Uterine smooth muscle cell (primary cell): ENCODE results near the gene LIN37. TPM values are rescaled to one million over a fixed set of nuclear protein-coding genes. Genes with fewer than 3 reads are reported as not detected.

Experiments
- total RNA-seq: library from RNA; depleted of rRNA; stranded (reverse); fragments of >200 nt; gene quantifications from 2 replicates; pipeline ENCODE4 v1.2.3, GENCODE V29; 2014

LIN37 gene, protein sequence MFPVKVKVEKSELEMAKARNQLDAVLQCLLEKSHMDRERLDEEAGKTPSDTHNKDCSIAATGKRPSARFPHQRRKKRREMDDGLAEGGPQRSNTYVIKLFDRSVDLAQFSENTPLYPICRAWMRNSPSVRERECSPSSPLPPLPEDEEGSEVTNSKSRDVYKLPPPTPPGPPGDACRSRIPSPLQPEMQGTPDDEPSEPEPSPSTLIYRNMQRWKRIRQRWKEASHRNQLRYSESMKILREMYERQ
- 12.2 and 16.5 TPM in 2 replicates for total RNA-seq

DNA sequence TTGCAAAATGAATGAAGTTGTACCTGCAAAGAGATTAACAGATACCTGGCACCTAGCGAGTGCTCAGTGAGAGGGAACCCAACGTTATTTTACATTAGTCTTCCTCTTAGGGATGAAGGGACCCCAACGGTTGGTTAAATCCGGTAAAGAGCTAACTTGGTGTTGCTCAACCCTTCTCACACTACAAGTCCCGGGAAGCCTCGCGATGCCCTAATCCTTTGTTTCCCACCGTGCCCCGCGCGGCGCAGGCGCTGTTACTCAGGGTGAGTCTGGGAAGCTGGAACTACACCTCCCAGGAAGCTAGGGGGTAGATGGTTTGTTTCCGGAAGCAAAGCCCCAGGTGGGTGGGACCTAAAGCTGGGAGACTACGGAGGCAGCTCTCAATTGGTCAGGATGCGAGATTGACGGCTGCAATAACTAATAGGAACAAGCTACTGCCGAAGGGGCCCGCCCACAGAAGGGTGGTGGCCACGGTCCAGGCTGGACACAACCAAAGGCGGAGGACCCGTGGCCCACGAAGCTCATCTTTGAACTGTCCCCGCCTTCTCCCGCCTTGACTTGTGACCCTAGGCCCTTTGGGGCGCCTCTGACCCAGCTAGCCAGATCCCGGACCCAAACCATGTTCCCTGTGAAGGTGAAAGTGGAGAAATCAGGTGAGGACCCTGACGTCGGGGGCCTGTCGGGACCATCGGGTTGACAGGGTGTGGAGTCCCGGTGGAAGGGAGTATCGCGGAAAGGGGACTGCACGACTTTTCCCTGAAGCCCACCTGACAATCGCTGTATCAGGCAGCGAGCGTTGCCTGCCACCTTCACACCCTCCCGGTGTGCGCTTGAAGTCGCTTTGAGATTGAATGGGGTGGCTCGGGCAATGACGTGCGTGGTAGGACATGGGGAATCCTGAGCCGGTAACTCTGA is at the start of gene LIN37:
Gene LIN37, plus strand, starts transcription at position 471 of the 915 bp plus-strand sequence. Its CDS starts 149 bp downstream, at position 620.

DNA sequence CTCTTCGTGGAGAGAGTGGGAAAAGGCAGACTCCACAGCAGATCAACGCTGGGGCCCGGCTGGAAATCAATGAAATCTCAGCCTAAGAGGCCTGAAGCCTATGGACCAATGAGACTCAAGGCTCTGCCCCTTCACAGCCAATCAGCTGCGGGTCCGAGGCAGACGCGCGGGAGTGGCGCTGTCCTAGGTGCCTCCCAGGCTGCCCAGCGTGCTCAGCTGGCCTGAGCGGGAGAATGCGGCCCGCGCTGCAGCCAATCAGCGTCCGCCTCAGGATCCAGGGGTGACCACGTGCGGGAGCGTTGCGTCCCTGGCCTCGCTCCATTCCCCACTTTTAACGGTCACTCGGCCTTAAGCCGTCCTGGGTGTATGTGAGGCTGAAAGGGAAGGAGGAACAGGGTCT is 44.2 kb upstream of the LIN37 start, which contains the start of gene ZBTB32:
Gene ZBTB32, plus strand, starts transcription at position 341 of the 400 bp plus-strand sequence. CDS start 10,069 bp downstream, outside the sequence.

DNA sequence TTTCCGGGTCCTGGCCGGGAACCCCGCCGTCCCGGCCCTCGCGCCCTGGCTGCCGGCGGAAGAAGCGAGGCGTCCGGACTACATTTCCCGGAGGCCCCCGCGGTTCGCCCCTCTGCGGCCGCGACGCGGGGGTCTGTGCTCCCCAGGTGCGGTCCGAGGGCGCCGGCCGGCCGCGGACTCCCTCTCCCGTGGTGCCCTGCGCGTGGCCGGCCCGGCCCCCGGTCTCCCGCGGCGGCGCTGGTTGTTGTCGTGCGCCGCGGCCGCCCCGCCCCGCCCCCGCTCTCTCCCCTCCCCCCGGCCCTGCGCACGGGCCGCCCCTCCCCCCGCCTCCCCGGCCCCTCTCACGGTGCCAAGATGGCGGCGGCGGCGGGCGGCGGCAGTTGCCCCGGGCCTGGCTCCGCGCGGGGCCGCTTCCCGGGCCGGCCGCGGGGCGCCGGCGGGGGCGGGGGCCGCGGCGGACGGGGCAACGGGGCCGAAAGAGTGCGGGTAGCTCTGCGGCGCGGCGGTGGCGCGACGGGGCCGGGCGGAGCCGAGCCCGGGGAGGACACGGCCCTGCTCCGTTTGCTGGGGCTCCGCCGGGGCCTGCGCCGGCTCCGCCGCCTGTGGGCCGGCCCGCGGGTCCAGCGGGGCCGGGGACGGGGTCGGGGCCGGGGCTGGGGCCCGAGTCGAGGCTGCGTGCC is 30.6 kb upstream of the LIN37 start, which contains the start of gene KMT2B:
Gene KMT2B, plus strand, starts transcription at position 339 of the 680 bp plus-strand sequence. Its CDS starts 16 bp downstream, at position 355.

DNA sequence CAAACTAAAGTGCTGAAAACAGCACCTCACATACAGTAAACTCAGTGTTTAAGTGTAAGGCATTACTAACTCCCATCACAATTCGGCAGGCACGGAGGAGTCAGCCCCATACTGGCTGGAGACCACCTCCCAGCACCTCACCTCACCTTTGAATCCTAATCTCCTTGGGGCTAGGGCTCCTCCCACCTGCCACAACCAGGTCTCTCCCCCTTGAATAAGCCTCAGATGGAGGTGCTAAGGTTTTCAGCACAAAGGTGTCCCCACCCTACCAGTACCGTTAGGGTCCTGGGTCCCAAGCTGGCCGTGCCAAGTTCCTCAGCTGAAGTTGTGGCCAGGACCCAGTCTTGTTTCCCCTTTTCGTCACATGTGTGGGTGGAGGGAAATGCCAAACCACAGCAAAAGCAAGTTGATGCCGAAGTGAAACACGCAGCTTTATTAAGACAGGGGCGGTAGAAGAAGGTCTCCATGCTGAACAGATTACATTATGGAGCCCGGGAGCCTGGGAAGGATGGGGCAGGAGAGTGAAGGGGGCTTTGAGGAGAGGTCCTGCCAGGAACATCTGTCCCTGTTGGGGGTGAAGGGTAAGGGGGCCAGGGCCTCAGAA is 6.2 kb upstream of the LIN37 start, which contains the start of gene IGFLR1:
Gene IGFLR1, minus strand, starts transcription at position 332 of the 604 bp plus-strand sequence. CDS start 1,272 bp downstream, outside the sequence.

DNA sequence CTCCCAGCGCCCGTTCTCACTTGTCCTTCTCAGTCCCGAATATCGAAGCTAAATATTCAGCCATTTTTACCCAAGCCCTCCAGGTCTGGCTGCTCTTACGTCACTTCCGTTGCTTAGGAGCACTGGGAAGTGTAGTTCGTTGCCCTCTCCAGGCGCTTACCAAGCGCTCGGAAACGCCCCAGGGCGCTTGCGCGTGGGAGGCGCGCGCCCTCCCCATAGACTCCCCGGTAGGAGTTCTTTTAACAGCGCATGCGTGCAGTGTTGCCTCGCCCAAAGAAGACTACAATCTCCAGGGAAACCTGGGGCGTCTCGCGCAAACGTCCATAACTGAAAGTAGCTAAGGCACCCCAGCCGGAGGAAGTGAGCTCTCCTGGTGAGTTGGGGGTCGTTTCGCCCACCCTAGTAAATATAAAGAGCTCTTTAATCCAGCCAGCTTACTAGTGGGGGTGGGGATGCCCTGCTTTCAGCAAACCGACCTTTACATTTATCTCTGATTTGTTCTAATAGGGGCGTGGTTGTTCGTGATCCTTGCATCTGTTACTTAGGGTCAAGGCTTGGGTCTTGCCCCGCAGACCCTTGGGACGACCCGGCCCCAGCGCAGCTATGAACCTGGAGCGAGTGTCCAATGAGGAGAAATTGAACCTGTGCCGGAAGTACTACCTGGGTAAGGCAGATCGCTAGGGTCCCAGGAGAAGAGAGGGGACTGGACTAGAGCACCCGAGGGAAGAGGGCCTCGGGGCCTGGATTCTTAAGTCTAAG is 2.9 kb upstream of the LIN37 start, which contains the start of the genes PSENEN and U2AF1L4:
Gene PSENEN, plus strand, starts transcription at position 324 of the 759 bp plus-strand sequence. Its CDS starts 280 bp downstream, at position 604.
Gene U2AF1L4, minus strand, starts transcription at position 91 of the 759 bp plus-strand sequence. Its CDS starts 27 bp downstream, at position 64.

DNA sequence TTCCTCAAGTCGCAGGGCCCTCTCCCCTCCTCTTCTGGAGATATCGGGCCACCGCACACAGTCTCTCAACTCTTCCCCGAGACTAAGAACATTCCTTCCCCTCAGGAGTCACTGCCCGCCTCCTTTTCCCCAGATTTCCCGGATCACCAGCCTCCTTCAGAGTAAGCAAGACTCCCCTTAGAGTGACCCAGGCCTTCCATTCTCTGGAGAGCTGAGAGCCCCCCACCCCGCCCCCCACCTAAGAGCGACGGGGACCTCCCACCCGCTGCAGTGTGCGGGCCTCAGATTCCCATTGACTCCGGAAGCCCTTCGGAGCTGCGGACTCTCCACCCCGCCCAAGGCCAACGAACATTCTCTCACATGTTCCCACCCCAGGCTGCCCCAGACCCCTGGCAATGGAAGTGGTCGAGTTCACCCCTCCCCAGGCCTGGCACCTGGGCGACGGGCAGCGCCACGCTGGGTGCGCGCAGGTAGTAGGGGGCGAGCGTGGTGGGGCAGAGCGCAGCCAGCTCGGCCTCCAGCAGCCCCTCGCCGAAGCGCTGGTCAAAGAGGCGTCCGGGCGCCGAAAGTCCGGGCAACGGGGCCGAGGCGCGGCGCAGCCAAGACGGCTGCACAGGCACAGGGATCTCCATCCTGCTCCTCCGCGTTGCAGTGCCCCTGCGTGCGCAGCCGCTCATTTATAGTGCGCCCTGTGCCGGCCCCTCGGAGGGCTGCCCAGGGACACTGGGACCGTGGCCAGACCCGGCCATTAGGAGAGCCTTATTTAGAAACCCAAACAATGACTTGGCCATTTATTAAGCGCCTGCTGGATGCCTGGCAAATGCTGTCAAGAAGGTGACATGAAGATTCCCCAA is 8.2 kb downstream of the LIN37 start, which contains the start of gene HSPB6:
Gene HSPB6, minus strand, starts transcription at position 653 of the 854 bp plus-strand sequence. Its CDS starts 21 bp downstream, at position 632.

DNA sequence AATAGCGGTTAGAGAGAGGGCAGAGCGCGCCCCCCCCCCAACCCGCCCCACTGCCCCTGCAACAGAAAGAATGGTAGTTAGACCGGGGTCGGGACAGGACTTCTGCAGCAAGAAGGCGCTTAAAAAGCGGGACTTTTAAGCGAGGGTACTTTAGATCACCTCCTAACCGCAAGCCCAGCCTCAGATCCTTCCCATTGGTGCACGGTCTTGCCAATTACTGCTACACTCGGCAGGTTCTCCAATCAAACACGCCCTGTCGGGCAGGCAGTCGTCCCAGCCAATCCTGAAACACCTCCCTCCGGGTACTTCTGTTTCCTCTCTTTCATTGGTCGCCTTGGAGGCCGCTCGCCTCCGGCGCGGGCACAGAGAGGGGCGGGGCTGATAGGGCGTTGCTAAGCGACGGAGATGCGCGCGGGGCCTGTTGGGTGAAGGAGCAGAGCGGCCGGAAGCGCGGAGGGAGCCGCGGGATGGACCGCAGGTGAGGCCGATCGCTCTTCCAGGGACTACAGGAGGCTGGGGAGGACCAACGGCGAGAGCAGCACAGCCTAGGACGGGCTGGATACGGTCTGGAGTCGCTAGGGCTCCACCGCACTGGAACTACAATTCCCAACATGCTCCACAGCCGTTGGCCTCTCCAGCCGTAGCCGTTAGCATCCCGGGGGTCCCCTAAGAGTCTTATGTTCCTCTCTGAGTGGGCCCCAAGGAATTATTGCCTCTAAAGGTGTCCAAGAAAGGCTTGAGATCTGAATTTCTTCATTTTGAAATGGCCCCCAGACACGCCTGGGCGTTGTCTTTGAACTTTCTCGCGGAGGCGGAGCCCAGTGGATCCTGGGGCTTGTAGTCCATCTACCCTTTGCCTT is 9.6 kb downstream of the LIN37 start, which contains the start of gene PROSER3:
Gene PROSER3, plus strand, starts transcription at position 428 of the 860 bp plus-strand sequence. Its CDS starts 40 bp downstream, at position 468.

DNA sequence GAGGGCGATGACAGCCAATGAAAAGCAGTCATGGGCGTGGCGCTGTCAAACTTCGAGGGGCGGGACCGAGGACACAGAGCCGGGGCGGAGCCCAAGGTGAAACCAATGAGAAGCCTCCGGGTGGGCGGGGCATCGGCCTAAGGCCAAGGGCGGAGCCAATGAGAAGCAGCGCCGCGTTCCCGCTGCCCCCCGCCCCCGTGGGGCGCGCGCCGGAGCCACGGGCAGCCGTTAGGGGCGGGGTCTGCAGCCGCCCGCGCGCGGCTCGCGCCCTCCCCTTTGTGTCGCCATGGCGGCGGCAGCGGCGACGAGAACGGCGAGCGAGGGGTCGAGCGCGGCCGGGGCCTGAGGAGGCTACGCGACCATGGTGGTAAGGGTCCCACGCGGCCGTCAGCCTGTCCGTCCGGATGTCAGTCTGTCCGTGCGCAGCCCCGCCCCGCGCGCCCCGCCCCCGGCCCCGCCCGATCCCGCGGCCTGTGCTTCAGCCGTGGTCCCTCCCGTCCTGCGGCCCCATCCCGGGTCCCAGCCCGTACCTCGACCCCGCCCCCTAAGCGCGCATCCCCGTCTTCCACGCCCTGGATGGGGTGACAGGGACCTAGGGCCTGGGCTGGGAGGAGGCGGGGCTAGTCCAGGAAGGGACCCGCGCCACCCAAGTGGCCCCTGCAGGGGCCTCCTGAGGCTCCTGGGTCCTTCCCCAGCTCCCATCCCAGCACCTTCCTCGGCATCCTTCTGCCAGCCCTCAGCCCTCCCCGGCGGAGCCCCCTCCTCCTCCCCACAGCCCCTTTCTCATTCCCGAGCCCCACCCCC is 27.1 kb downstream of the LIN37 start, which contains the start of gene ARHGAP33:
Gene ARHGAP33, plus strand, starts transcription at position 267 of the 804 bp plus-strand sequence. Its CDS starts 95 bp downstream, at position 362.

Other genes with a start within 250 kb of the LIN37 start
- 14.1 and 21.9 TPM in 2 replicates for gene DMKN, start 234.9 kb upstream of the LIN37 start, total RNA-seq
- 1.7 and 4.5 TPM in 2 replicates for gene SBSN, start 220.3 kb upstream of the LIN37 start, total RNA-seq
- gene GAPDHS, start 215.1 kb upstream of the LIN37 start, total RNA-seq = not detected in 2 replicates
- gene TMEM147, start 202.9 kb upstream of the LIN37 start, total RNA-seq = 80.7 and 104 TPM in 2 replicates
- not detected in 2 replicates for gene ATP4A, start 184.9 kb upstream of the LIN37 start, total RNA-seq
- gene PMIS2, start 162.4 kb upstream of the LIN37 start, total RNA-seq = not detected in 2 replicates
- 9.4 and 16.6 TPM in 2 replicates for gene HAUS5, start 135.8 kb upstream of the LIN37 start, total RNA-seq
- 41.0 and 49.0 TPM in 2 replicates for gene RBM42, start 119.5 kb upstream of the LIN37 start, total RNA-seq
- gene ETV2, start 106.8 kb upstream of the LIN37 start, total RNA-seq = 0.11 and 0.50 TPM in 2 replicates
- 324 and 362 TPM in 2 replicates for gene COX6B1, start 100.3 kb upstream of the LIN37 start, total RNA-seq
- gene UPK1A, start 82.1 kb upstream of the LIN37 start, total RNA-seq = not detected in 2 replicates
- not detected in 2 replicates for gene ZBTB32, start 44.0 kb upstream of the LIN37 start, total RNA-seq
- 7.5 TPM in 2 replicates for gene KMT2B, start 30.6 kb upstream of the LIN37 start, total RNA-seq
- gene IGFLR1, start 6.1 kb upstream of the LIN37 start, total RNA-seq = 0.62 and 0.66 TPM in 2 replicates
- gene U2AF1L4, start 3.2 kb upstream of the LIN37 start, total RNA-seq = 6.1 and 8.9 TPM in 2 replicates
- gene PSENEN, start 2.9 kb upstream of the LIN37 start, total RNA-seq = 8.6 and 12.1 TPM in 2 replicates
- 49.6 and 161 TPM in 2 replicates for gene HSPB6, start 8.5 kb downstream of the LIN37 start, total RNA-seq
- 6.1 and 7.9 TPM in 2 replicates for gene PROSER3, start 9.6 kb downstream of the LIN37 start, total RNA-seq
- 6.2 and 11.7 TPM in 2 replicates for gene ARHGAP33, start 27.0 kb downstream of the LIN37 start, total RNA-seq
- gene PRODH2, start 64.3 kb downstream of the LIN37 start, total RNA-seq = not detected in 2 replicates
- under 0.01 TPM in 1 of 2 replicates, not detected in the other for gene NPHS1, start 103.9 kb downstream of the LIN37 start, total RNA-seq
- not detected in 2 replicates for gene KIRREL2, start 108.3 kb downstream of the LIN37 start, total RNA-seq
- gene APLP1, start 120.0 kb downstream of the LIN37 start, total RNA-seq = 3.5 and 6.7 TPM in 2 replicates
- gene NFKBID, start 152.0 kb downstream of the LIN37 start, total RNA-seq = 5.6 and 9.9 TPM in 2 replicates
- 0.22 and 1.5 TPM in 2 replicates for gene HCST, start 154.0 kb downstream of the LIN37 start, total RNA-seq
- gene TYROBP, start 159.7 kb downstream of the LIN37 start, total RNA-seq = not detected in 2 replicates
- 1.7 and 2.4 TPM in 2 replicates for gene LRFN3, start 187.8 kb downstream of the LIN37 start, total RNA-seq
- gene SDHAF1, start 246.6 kb downstream of the LIN37 start, total RNA-seq = 9.6 and 11.1 TPM in 2 replicates